Effector memory CD4-positive, alpha-beta T cell (primary cell): ENCODE measurements around the gene HMCN1.

Experiments
- DNase-seq, 3 donors: peaks; one replicate each; pipeline ENCODE4 v3.0.0-alpha.2; 2020
- H3K27ac ChIP-seq: 2 replicates; pipeline ENCODE4 v1.7.0; 2013; ENCODE audit warnings: mild to moderate bottlenecking, low read length, moderate library complexity; ENCODE audit not compliant: insufficient read depth, poor library complexity, severe bottlenecking
- H3K27me3 ChIP-seq: replicated peaks from 2 replicates; pipeline ENCODE4 v1.7.0; 2013; ENCODE audit warnings: mild to moderate bottlenecking, low read length; ENCODE audit not compliant: insufficient read depth, control insufficient read depth, poor library complexity, severe bottlenecking
- H3K36me3 ChIP-seq: 2 replicates; pipeline ENCODE4 v1.7.0; 2013; ENCODE audit warnings: mild to moderate bottlenecking, low read length, moderate library complexity; ENCODE audit not compliant: control insufficient read depth, insufficient read depth
- H3K4me1 ChIP-seq: 2 replicates; pipeline ENCODE4 v1.7.0; 2013; ENCODE audit warnings: low read length, mild to moderate bottlenecking; ENCODE audit not compliant: control insufficient read depth, insufficient read depth, poor library complexity, severe bottlenecking
- H3K4me3 ChIP-seq: 2 replicates; pipeline ENCODE4 v1.7.0; 2013; ENCODE audit warnings: low read length, low read depth, mild to moderate bottlenecking; ENCODE audit not compliant: insufficient read depth, poor library complexity, severe bottlenecking
- H3K9me3 ChIP-seq: 2 replicates; pipeline ENCODE4 v1.7.0; 2013; ENCODE audit warnings: mild to moderate bottlenecking, low read length, moderate library complexity; ENCODE audit not compliant: control insufficient read depth

HMCN1 gene

DNA sequence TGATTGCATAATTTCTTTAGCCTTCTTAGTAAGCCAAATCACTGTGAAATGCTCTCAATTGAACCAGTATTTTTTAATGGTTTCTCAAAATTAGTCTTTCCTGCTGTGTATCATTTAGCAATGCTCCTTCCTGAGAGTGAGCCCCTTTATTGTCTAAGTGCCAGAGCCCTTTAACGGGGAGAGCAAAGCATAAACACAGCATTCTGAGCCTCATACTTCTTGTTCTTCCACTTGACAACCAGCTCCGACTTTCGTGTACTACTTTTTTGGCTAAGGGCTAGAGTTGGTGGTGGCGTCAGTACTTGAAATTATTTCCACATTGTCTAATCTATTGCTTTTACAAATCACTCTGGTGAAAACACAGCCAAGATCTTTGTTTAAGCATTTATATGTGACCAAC is 341.8 kb downstream of the HMCN1 start:
- no peak overlapping the region for H3K4me3 ChIP-seq
- DNase-seq = no peak
- H3K9me3 ChIP-seq = no peaks in the 10 kb centered on the region
- no peaks in the 10 kb centered on the region for H3K36me3 ChIP-seq
- H3K4me1 ChIP-seq = no peaks in the 10 kb centered on the region
- H3K27me3 ChIP-seq = no peaks in the 10 kb centered on the region
- H3K27ac ChIP-seq = no peak overlapping the region

DNA sequence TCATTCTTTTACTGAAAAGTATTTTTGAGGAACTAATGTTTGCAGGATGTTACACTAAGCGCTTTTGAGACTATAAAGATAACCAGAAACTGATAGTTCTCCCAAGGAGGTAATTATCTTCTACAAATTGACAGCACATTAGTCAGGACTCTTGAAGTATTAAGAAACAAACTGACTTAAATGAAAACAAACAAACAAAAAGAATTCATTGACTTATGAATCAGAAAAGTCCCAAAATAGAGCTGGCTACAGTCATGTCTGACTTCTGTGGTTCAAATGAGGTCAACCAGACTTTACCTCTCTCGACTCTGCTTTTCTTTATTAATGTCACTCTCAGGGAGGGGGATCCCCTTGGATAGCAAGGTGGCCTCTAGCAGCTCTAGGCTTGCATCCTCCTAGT is 344.1 kb downstream of the HMCN1 start:
- DNase-seq = no peak

DNA sequence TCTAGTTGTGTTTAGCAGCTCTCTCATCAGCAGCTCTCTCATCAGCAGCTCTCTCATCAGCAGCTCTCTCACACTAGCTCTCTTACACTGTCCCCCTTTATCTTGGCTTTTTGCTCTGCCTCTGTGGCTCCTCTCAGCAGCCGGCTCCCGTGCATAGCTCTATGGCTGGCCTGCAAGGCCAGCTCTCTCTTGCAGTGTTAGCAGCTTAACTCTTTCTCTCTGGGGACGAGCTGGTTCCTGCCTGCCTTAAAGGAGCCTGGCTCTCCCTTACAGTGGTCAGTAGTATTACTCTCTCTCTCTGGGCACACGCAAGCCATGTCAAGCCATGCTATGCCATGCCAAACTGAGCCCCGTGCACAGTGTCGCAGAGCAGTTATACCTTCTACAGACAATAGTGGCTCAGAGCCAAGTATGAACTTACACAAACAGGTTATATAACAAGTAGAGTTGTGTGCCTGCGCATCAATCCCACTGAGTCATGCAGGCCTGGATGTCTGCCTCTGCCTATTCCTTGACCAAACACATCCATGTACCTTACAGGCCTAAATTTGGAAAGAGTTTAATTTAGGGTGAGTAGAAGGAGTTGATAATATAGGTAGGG is 345.0 kb downstream of the HMCN1 start:
- Histone ChIP-seq H3K4me3 (no peak overlapping the region), H3K9me3 (no peaks in the 10 kb centered on the region), H3K27ac (no peak overlapping the region), H3K36me3 (no peaks in the 10 kb centered on the region), H3K27me3 (no peaks in the 10 kb centered on the region), H3K4me1 (no peaks in the 10 kb centered on the region)
- no peak for DNase-seq

More for the DNA sequence above, 344.1 kb downstream of the HMCN1 start:
- Histone ChIP-seq H3K4me1 (no peaks in the 10 kb centered on the region), H3K4me3 (no peak overlapping the region), H3K36me3 (no peaks in the 10 kb centered on the region), H3K27ac (no peak overlapping the region), H3K27me3 (no peaks in the 10 kb centered on the region), H3K9me3 (no peaks in the 10 kb centered on the region)

DNA sequence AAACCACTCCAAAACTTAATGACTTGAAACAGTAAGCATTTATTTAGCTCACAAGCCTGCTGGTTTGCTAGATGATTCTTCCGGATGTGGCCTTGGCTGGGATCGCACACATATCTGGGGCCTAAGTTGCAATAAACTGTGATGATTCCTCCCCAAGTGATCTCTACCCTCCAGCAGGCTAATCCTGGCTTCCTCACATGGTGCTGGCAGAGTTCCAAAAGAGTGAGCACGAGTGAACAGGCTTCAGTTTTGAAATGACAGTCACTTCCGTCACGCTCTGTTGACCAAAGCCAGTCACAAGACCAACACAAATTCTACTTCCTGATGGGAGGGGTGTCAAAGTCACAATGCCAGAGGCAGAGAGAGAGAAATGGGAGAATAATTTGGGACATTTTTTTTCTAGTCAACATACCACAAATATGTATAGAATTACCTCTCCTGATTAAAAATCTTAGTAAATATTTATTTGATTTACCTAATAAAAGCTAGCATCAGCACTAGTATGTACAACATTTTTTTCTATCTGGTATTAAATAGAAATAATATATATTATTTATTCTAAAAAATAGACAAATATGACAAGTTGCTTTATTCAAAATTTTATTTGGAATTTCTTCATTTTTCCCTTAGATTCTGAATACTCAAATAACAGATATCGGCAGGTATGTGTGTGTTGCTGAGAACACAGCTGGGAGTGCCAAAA is 348.2 kb downstream of the HMCN1 start:
- no peak for DNase-seq
- Histone ChIP-seq H3K9me3 (no peaks in the 10 kb centered on the region), H3K36me3 (no peaks in the 10 kb centered on the region), H3K27ac (no peak overlapping the region), H3K4me1 (no peaks in the 10 kb centered on the region), H3K4me3 (no peak overlapping the region), H3K27me3 (no peaks in the 10 kb centered on the region)

DNA sequence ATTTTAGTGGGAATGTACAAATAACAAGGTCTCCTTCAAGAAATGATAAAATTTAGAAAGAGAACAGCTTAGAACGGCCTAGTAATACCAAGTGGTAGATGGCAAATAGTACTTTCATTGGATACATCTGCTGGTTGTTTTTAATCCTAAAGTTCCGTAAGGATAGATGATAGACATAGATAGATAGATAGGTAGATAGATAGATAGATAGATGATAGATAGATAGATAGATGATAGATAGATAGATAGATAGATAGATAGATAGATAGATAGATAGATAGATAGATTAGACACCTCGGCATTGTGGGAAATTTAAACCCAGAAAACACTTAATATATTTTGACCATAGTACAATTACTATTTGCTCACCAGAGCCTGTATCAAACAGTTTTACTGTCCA is 352.4 kb downstream of the HMCN1 start:
- Histone ChIP-seq H3K9me3 (no peaks in the 10 kb centered on the region), H3K36me3 (no peaks in the 10 kb centered on the region), H3K27me3 (no peaks in the 10 kb centered on the region), H3K27ac (no peak overlapping the region), H3K4me3 (no peak overlapping the region), H3K4me1 (no peaks in the 10 kb centered on the region)
- DNase-seq = no peak

DNA sequence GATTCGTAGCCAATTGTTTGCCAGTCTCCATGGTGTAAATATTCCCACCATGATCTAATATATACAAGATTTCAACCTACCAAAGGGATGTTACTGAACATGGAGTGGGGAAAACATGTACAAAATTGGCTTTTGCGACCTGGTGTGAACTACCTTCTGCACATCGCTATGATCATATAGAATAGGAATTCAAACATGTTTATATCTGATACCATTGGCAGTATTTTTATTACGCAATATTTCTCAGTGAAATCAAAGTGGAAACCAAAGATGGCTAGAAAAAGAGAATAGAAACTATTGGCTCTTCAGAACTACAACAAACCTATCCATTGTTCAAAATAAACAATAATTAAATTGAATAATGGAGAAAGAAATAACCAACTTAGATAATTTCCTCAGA is 355.7 kb downstream of the HMCN1 start:
- DNase-seq = no peak
- Histone ChIP-seq H3K27me3 (no peaks in the 10 kb centered on the region), H3K36me3 (no peaks in the 10 kb centered on the region), H3K4me1 (no peaks in the 10 kb centered on the region), H3K4me3 (no peak overlapping the region), H3K9me3 (no peaks in the 10 kb centered on the region), H3K27ac (no peak overlapping the region)

DNA sequence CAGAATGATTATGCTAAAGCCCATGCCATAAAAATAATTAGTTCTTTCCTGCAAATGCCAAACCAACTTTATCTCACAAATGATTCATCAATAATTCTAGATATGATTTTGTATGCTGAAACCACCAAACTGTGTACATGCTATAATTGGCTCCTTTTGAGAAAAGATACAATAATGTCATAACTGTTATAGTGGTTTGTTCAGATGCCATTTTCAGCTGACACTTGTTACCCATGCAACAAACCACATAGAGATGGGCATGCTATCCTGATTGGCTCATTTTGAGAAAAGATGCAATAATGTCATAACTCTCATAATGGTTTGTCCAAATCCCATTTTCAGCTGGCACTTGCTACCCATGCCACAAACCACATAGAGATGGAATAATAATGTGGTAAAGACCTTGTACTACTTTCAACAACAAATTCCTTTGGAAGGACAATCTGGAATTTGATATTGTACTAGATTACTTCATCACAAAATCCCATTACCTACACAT is 357.1 kb downstream of the HMCN1 start:
- no peak for DNase-seq
- H3K27me3 ChIP-seq = no peaks in the 10 kb centered on the region
- no peak overlapping the region for H3K4me3 ChIP-seq
- no peaks in the 10 kb centered on the region for H3K4me1 ChIP-seq
- no peak overlapping the region for H3K27ac ChIP-seq
- H3K9me3 ChIP-seq = no peaks in the 10 kb centered on the region
- no peaks in the 10 kb centered on the region for H3K36me3 ChIP-seq

DNA sequence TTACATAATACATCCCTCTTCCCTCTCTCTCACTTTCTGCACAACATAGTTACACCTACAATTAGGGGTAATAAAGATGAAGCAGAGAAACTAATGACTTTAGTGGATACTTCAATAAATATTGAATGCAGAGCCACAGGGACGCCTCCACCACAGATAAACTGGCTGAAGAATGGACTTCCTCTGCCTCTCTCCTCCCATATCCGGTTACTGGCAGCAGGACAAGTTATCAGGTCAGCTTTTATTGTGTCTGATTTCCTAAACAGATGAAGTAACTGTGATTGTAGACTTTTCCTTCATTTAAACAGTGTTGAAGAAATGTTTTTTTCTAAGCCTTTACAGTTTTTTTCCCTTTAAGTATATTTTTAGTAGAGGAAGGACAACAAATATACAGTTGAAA is 359.2 kb downstream of the HMCN1 start:
- H3K9me3 ChIP-seq = no peaks in the 10 kb centered on the region
- H3K4me3 ChIP-seq = no peak overlapping the region
- H3K4me1 ChIP-seq = no peaks in the 10 kb centered on the region
- DNase-seq = no peak
- no peak overlapping the region for H3K27ac ChIP-seq
- no peaks in the 10 kb centered on the region for H3K27me3 ChIP-seq
- H3K36me3 ChIP-seq = no peaks in the 10 kb centered on the region

DNA sequence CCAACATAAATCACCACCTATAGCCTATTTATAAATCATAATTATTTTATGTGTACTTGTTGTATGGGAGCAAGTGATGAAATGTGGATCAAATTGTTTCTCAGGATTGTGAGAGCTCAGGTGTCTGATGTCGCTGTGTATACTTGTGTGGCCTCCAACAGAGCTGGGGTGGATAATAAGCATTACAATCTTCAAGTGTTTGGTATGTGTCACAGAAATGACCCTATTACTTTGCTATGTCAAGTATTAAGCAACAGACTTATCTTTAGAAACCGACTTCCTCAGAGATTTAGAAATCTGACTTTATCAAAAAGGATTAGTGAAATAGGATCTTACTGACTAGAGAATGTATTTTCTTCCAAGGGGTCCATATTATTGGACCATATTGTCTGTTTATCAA is 360.0 kb downstream of the HMCN1 start:
- no peak overlapping the region for H3K27ac ChIP-seq
- no peak overlapping the region for H3K4me3 ChIP-seq
- H3K4me1 ChIP-seq = no peaks in the 10 kb centered on the region
- DNase-seq = no peak
- H3K36me3 ChIP-seq = no peaks in the 10 kb centered on the region
- H3K27me3 ChIP-seq = no peaks in the 10 kb centered on the region
- no peaks in the 10 kb centered on the region for H3K9me3 ChIP-seq

DNA sequence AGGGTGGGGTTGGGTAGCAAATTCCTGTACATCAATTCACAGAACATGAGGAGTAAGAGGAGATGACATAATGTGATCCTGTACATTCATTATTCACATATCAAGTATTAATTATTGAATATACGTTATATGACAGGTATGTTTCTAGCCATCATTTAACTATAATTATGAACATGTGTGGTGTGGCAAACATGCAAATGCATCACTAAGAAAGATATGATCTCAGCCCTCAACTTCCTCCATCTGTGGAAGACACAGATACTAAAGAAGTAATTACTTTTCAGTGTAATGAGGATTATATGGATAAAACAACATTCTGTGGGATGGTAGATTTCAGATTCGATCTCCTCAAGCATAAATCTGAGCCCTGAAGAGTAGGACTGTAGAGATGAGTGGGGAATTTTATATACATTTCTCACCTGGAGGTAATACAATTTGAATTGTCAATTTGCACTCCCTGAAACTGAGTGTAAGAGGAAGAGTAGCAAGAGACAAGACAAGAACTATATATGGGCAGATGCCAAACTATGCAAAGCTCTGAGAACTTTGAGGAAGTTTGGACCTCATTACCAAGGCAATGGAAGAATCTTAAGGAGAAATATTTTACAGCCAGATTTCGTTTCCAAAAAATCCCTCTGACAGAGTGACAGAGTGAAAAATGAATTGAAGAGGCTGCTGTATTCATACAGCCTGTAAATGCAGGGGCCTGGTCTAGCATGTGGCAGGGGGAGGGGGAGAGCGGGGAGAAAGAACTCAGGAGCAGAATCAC is 365.3 kb downstream of the HMCN1 start:
- Histone ChIP-seq H3K36me3 (no peaks in the 10 kb centered on the region), H3K4me1 (no peaks in the 10 kb centered on the region), H3K4me3 (no peak overlapping the region), H3K27ac (no peak overlapping the region), H3K9me3 (no peaks in the 10 kb centered on the region), H3K27me3 (no peaks in the 10 kb centered on the region)
- DNase-seq = no peak
